ENCODE data around the gene MAGEC1.

DNA sequence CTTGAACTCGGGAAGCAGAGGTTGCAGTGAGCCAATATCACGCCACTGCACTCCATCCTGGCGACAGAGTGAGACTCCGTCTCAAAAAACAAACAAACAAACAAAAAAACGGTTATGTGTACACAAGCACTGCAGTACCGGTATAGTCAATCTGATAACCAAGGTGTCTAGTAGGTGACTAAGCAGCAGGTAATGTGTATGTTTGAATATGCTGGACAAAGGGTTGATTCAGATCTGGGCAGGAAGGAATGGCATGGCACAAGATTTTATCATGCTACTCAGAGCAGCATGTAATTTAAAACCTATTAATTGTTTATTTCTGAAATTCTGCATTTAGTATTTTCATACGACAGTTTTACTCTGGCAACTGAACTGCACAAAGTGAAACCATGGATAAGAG lies 41.7 kb downstream of the MAGEC1 start:
- TF ChIP-seq, protein P1, sequence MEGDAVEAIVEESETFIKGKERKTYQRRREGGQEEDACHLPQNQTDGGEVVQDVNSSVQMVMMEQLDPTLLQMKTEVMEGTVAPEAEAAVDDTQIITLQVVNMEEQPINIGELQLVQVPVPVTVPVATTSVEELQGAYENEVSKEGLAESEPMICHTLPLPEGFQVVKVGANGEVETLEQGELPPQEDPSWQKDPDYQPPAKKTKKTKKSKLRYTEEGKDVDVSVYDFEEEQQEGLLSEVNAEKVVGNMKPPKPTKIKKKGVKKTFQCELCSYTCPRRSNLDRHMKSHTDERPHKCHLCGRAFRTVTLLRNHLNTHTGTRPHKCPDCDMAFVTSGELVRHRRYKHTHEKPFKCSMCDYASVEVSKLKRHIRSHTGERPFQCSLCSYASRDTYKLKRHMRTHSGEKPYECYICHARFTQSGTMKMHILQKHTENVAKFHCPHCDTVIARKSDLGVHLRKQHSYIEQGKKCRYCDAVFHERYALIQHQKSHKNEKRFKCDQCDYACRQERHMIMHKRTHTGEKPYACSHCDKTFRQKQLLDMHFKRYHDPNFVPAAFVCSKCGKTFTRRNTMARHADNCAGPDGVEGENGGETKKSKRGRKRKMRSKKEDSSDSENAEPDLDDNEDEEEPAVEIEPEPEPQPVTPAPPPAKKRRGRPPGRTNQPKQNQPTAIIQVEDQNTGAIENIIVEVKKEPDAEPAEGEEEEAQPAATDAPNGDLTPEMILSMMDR (IDR thresholded peaks at IDR 0.05), result no peak
- TF ChIP-seq POLR2A (IDR thresholded peaks at IDR 0.05) (no peak), POLR2AphosphoS5 (IDR thresholded peaks at IDR 0.05) (no peak)

Data from sigmoid colon (tissue), 4 donors.